Panc1 (cell line): ENCODE data around the gene RALGAPA1.

Experiments
- POLR2AphosphoS5 ChIP-seq: IDR thresholded peaks from 2 replicates; pipeline ENCODE4 v1.6.1; 2012; ENCODE audit warnings: mild to moderate bottlenecking, low read depth, low read length, moderate library complexity
- REST ChIP-seq, 2 experiments: IDR thresholded peaks; 2 replicates each; pipeline ENCODE4 v1.6.1; 2011 to 2012; ENCODE audit warnings: low read depth in 2 of 2, control low read depth in 1 of 2, low read length in 1 of 2, mild to moderate bottlenecking in 1 of 2, moderate library complexity in 1 of 2; ENCODE audit not compliant: insufficient read depth in 1 of 2
- TCF7L2 ChIP-seq: IDR thresholded peaks from 2 replicates; pipeline ENCODE4 v1.6.1; 2011; ENCODE audit warnings: mild to moderate bottlenecking, low read depth, low read length, inconsistent platforms
- TF ChIP-seq, protein P1 (sequence below): fragments of 450-650 bp; IDR thresholded peaks from 2 replicates; pipeline ENCODE4 v1.5.1; 2017; ENCODE audit warnings: mild to moderate bottlenecking

- TF ChIP-seq, protein P1, sequence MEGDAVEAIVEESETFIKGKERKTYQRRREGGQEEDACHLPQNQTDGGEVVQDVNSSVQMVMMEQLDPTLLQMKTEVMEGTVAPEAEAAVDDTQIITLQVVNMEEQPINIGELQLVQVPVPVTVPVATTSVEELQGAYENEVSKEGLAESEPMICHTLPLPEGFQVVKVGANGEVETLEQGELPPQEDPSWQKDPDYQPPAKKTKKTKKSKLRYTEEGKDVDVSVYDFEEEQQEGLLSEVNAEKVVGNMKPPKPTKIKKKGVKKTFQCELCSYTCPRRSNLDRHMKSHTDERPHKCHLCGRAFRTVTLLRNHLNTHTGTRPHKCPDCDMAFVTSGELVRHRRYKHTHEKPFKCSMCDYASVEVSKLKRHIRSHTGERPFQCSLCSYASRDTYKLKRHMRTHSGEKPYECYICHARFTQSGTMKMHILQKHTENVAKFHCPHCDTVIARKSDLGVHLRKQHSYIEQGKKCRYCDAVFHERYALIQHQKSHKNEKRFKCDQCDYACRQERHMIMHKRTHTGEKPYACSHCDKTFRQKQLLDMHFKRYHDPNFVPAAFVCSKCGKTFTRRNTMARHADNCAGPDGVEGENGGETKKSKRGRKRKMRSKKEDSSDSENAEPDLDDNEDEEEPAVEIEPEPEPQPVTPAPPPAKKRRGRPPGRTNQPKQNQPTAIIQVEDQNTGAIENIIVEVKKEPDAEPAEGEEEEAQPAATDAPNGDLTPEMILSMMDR = no peak
- TF ChIP-seq TCF7L2 = no peak
- no peak for TF ChIP-seq POLR2AphosphoS5
- TF ChIP-seq REST (IDR thresholded peaks at IDR 0.05; ENCODE audit: insufficient read depth in 1 of 2, low read depth in 2 of 2, low read length in 1 of 2) = no peak
Measured at GRCh38 chr14:35826952-35827416, 17.9 kb upstream of the RALGAPA1 start.
